Breast epithelium (tissue), 3 donors: Measurements from ENCODE around the gene TRPM2.

Experiments used
- POLR2A ChIP-seq: fragments of 450-650 bp; IDR thresholded peaks from one replicate; pipeline ENCODE4 v1.6.1; 2016; ENCODE audit warnings: antibody characterized with exemption, mild to moderate bottlenecking, moderate library complexity
- POLR2AphosphoS5 ChIP-seq, 3 donors: sonication (generic); formaldehyde crosslinking; IDR thresholded peaks; one replicate each; pipeline ENCODE4 v1.6.1; 2017; ENCODE audit warnings: antibody characterized with exemption in 3 of 3
- TF ChIP-seq, protein P1 (sequence below), 3 donors: fragments of 450-650 bp; IDR thresholded peaks; one replicate each; pipeline ENCODE4 v1.5.1; 2016 to 2017; ENCODE audit warnings: antibody characterized with exemption in 3 of 3, mild to moderate bottlenecking in 3 of 3, moderate library complexity in 3 of 3

GRCh38 chr21:44443891-44444285 is 90.5 kb downstream of the TRPM2 start:
- TF ChIP-seq, protein P1, sequence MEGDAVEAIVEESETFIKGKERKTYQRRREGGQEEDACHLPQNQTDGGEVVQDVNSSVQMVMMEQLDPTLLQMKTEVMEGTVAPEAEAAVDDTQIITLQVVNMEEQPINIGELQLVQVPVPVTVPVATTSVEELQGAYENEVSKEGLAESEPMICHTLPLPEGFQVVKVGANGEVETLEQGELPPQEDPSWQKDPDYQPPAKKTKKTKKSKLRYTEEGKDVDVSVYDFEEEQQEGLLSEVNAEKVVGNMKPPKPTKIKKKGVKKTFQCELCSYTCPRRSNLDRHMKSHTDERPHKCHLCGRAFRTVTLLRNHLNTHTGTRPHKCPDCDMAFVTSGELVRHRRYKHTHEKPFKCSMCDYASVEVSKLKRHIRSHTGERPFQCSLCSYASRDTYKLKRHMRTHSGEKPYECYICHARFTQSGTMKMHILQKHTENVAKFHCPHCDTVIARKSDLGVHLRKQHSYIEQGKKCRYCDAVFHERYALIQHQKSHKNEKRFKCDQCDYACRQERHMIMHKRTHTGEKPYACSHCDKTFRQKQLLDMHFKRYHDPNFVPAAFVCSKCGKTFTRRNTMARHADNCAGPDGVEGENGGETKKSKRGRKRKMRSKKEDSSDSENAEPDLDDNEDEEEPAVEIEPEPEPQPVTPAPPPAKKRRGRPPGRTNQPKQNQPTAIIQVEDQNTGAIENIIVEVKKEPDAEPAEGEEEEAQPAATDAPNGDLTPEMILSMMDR (IDR thresholded peaks at IDR 0.05) = no peak
- TF ChIP-seq POLR2A (no peak), POLR2AphosphoS5 (IDR thresholded peaks at IDR 0.05) (no peak)
